Kidney tubule cell (primary cell): Measurements from ENCODE around the gene TMEM231.
"Not testable (repeated sequence)": the region's sequence is repeated elsewhere in the genome, so short reads cannot be mapped to it uniquely, and the experiment has no call there.

Experiments
- DNase-seq: peaks from one replicate; pipeline ENCODE4 v3.0.0-alpha.2; 2018; ENCODE audit warnings: low spot score

The TMEM231 gene, protein sequence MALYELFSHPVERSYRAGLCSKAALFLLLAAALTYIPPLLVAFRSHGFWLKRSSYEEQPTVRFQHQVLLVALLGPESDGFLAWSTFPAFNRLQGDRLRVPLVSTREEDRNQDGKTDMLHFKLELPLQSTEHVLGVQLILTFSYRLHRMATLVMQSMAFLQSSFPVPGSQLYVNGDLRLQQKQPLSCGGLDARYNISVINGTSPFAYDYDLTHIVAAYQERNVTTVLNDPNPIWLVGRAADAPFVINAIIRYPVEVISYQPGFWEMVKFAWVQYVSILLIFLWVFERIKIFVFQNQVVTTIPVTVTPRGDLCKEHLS

GRCh38 chr16:75555707-75556430, at the start of gene TMEM231:
TMEM231 (minus strand) TSS chr16:75556252; CDS start chr16:75556209, 43 bp downstream.
- peak; percentile 94 for DNase-seq

GRCh38 chr16:75603241-75603640, 47.2 kb upstream of the TMEM231 start:
- no peak for DNase-seq

GRCh38 chr16:75599452-75600277, 43.6 kb upstream of the TMEM231 start:
- DNase-seq: no peak

DNA sequence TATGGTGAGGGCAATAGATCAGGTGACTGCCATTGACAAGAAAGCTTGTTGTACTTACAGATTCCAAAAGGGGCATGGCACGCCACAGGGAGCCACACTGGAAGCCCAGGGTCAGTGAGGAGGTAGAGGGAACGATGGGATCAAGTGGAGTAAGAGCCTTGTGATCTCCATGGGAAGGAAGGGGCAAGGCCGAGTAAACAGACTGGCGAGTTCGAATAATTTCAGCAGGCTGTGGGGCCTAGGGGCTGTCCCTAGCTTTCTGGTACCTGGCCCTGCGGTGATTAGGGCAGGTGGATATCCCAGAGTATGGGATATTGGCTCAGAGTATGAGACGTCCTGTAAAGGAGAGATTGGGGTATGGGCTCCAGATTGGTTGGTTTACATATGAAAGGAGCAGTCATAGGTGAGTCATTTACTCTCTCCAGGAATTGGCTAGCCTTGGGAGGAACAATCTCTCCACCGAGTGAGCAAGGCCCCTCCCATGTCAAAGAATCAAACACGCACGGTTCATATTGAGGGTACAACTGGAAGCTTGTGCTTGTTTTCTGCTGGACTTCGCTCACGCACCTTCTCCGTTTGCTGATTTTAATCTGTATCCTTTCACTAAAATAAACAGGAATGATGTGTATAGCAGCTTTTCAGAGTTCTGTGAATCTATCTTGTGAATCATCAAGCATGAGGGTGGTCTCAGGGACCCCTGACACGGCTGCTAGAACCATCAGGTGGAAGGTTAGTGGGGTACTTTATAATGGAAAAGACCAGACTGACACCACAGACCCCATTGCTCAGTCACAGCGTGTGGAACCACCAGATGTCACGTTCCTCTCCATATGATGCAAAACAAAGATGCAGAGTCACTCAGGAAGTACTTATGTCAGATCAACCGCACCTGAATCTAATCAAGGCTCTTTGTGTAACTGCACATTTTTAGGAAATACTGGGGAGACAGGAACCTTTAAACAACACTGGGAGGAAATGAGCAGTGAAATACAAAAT, 38.1 kb upstream of the TMEM231 start:
- peak; percentile 22 for DNase-seq

GRCh38 chr16:75593308-75593707, 37.3 kb upstream of the TMEM231 start:
- no peak for DNase-seq

- not testable (repeated sequence) for DNase-seq
Measured at GRCh38 chr16:75591927-75592326, 35.9 kb upstream of the TMEM231 start.

DNA sequence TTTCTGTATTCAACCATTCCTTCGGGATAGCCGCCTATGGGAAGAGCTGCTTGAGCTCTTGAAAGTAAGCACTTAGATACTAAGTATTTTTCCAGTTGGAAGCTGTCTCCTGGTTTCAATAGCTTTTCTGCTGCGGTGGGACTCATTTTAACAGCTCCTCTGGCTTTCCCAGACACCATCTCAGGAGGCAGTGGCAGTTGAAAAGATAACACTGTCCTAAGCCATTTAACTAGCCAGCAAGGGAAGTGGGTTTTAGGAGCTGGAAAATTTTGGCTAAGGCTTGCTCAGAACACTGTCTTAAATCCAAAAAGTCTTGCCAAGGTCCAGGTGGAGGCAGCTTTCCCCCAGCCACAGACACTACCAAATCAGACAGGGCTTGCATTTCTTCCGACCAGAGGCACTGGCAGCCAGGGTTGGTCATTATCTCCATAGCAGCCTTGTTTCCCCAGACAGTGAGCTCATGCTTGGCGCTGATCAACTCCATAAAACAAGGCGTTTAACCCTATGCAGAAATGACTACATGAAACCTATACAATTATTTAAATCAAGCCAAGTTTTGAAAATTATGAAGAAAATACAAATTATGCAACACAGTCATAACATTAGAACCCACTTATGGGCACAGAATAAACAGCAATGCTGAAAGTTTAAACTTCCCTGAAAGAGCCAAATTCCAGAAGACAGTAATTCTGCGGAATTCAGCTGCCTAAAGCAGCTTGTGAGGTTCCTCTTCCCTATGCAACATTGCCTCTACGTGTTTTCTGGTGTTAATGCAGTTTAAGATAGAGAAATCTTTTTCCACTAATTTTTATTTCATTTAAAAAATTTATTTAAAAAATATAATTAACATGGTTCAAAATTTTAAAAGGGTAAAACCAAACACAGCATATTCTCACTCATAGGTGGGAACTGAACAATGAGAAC, 35.1 kb upstream of the TMEM231 start:
- DNase-seq: no peak

DNA sequence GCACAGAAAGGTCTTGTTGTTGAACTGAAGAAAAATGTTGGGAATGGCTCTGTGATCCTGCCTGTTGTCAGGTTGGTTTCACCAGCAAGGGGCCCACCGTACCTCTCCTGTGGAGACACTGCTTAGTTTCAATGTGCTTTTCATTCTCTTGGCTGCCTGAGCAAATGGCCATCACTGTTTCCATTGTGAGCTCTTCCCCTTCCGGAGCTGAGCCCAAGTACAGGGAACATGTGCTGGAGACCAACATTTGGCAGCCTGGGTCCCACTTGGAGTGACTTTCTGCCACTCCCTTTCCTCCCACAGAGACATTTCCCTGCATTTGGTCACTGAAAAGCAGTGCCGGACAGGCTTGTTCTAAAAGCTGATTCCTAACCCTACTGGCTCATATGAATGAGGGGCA, 33.3 kb upstream of the TMEM231 start:
- no peak for DNase-seq

- DNase-seq: no peak
Measured at GRCh38 chr16:75588716-75589115, 32.7 kb upstream of the TMEM231 start.

DNA sequence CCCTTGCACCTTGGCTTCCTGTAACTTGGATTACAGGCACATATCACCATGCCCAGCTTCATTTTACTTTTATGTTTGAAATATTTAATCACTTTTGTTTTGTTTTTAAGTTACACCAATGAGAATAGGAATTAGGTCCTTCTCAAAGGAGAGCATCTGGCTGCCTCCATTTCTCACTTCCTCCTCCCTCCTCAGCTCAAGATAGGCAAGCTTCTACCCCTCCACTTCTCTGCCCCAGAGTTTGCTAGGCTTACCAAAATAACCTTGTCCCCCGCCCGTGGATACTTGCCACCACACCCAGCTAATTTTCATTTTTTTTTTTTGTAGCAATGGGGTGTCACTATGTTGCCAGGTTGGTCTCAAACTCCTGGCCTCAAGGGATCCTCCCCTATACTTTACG, 28.1 kb upstream of the TMEM231 start:
- no peak for DNase-seq

- no peak for DNase-seq
Measured at GRCh38 chr16:75579281-75579834, 23.3 kb upstream of the TMEM231 start.

DNA sequence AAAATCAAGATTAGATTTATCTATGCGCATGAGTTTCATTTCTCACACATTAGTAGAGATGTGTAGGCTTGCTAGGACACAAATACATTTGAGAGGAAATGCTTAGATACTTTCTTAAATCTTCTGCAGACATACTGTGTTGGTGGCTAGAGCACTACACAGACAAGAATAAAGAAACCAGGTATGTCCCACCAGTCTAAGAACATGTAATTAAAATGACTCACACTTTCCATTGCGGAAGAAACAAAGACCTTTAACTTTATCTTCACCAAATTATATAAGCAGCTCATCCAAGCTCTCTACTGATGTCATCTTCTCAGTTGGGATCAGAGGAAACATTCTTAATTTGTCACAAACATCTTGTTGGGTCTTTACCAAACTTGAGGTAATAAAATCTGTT, 22.7 kb upstream of the TMEM231 start:
- DNase-seq: no peak

DNA sequence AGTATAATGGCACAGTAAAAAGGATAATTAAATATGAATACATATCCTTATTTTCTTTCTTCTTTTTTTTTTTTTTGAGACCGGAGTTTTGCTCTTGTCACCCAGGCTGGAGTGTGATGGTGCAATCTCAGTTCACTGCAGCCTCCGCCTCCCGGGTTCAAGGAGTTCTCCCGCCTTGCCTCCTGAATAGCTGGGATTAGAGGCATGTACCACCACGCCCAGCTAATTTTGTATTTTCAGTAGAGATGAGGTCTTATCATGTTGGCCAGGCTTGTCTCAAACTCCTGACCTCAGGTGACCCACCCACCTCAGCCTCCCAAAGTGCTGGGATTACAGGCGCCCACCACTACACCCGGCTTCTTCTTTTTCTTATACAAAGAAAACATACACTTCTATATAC, 22.2 kb upstream of the TMEM231 start:
- no peak for DNase-seq

DNA sequence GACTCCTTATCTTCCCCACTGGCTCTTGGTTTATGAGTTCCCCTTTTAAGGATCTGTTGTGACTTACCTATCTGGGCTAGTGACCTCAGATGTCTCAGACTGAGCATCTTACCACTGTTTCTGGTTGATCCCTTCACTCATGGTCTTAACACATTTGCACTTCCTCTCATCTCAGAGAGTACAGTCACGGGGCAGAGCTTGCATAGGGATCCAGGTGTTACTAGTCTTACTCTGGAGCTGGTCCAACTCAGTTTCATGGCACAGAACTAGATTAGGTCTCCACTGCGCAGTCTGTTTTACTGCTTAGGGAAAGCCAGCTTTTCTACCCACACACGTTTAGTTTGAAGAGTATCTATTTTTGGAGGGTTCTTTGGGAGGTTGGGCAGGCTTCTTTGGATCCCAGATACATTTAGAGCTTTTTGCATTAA, 20.3 kb upstream of the TMEM231 start:
- no peak for DNase-seq

GRCh38 chr16:75575958-75576357, 19.9 kb upstream of the TMEM231 start:
- no peak for DNase-seq

GRCh38 chr16:75573955-75574354, 17.9 kb upstream of the TMEM231 start:
- DNase-seq: no peak

- no peak for DNase-seq
Measured at GRCh38 chr16:75572864-75573542, 17.0 kb upstream of the TMEM231 start.

DNA sequence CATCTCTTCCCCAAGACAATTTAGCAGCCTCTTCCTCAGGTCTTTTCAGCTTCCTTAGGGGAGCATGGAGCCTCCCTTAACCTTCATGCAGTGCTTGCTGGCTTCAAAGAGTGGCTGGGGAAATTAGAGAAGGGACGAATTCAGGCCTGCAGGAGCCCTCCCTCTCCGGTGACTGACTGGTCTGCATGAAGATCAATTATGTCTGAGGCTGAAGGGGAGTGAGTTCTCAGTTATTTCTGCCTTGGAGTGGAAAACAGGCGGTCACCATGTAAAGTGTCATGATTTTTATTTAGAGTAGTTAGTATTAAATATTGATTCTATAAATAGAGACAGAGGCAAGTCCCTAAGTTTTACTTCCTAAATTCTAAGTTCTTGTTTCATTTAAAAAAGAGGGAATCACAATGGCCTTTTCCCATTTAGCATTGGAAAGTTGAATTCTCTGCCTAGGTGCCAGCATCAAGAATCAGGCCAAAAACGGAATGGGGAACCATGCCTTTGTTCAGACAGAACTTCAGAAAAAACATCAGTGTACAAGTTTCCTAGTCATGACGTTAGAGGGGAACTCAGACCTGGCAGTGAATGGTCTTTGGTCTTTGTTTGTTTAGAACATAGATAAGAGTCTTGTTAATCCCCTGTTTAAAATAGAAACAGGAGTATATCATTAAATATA, 14.5 kb upstream of the TMEM231 start:
- DNase-seq: no peak

DNA sequence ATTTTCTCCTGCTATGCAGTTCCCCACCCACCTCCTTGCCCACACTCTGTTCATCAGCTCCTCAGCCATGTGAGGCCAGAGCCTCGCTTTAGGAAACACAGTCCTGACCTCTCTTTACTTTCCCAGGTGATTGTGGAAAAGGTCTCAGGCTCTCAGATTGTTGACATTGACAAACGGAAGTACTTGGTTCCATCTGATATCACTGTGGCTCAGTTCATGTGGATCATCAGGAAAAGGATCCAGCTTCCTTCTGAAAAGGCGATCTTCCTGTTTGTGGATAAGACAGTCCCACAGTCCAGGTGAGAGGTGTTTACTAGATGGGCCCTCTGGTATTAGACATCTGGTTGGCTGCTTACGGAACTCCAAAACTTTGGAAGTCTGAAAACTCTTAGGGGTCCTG, 11.9 kb upstream of the TMEM231 start:
- DNase-seq: no peak
